ENCODE results near the gene FARSB. TPM values are rescaled to one million over a fixed set of nuclear protein-coding genes. Genes with fewer than 3 reads are reported as not detected.

Gene FARSB
- total RNA-seq, 2 donors from 2014 or later = 7.3 to 11.1 TPM

DNA sequence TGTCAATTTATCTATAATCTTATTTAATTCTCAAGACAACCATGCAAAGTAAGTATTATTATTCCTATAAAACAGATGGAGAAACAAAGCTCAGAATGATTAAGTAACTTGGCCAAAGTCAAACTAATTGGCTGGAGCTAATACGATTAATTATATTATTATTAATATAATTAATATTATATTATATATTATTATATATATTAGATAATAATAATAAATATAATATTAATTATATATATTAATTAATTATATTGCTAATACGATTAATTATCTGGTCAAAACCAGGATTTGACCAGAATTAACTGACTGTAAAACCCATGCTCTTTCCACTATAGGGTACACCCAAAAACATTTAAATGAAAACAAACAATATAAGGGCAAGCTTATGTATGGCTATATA is 52.4 kb downstream of the FARSB start:
- no peaks in the 10 kb centered on the region for H3K36me3 ChIP-seq
- H3K4me3 ChIP-seq = no peak overlapping the region
- H3K9me3 ChIP-seq = no peaks in the 10 kb centered on the region
- no peaks in the 10 kb centered on the region for H3K4me1 ChIP-seq (ENCODE audit: control insufficient read depth in 1 of 2, low read depth in 2 of 2)
- DNase-seq (ENCODE audit: low spot score) = no peak
- H3K27me3 ChIP-seq (replicated peaks; ENCODE audit: insufficient read depth) = no peaks in the 10 kb centered on the region
- no peak overlapping the region for H3K27ac ChIP-seq
- ATAC-seq (ENCODE audit: insufficient number of reproducible peaks, low FRiP score, low read depth) = no peak
- TF ChIP-seq, protein P1, sequence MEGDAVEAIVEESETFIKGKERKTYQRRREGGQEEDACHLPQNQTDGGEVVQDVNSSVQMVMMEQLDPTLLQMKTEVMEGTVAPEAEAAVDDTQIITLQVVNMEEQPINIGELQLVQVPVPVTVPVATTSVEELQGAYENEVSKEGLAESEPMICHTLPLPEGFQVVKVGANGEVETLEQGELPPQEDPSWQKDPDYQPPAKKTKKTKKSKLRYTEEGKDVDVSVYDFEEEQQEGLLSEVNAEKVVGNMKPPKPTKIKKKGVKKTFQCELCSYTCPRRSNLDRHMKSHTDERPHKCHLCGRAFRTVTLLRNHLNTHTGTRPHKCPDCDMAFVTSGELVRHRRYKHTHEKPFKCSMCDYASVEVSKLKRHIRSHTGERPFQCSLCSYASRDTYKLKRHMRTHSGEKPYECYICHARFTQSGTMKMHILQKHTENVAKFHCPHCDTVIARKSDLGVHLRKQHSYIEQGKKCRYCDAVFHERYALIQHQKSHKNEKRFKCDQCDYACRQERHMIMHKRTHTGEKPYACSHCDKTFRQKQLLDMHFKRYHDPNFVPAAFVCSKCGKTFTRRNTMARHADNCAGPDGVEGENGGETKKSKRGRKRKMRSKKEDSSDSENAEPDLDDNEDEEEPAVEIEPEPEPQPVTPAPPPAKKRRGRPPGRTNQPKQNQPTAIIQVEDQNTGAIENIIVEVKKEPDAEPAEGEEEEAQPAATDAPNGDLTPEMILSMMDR (IDR thresholded peaks at IDR 0.05) = no peak

DNA sequence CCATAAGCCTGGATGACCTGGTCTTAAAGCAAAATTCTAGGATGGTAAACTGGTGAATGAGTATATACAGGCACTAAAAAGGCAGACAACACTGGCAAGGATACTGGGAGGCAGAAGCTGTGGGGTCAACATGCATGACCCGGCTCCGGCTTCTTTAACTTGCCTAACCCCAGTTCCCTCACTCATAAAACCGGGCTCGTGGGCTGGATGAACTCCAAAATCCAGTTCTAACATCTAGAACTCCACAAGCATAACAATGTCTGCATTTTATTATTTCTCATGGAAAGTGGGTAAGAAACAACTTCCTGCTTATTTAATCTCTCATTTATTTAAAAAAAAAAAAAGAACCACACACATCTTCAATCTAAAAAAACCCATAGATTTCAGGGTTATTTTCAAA is 57.3 kb downstream of the FARSB start:
- DNase-seq (ENCODE audit: low spot score) (no peak), ATAC-seq (ENCODE audit: insufficient number of reproducible peaks, low FRiP score, low read depth) (no peak)
- Histone ChIP-seq H3K4me3 (no peak overlapping the region), H3K4me1 (ENCODE audit: control insufficient read depth in 1 of 2, low read depth in 2 of 2) (no peaks in the 10 kb centered on the region), H3K27ac (no peak overlapping the region), H3K9me3 (no peaks in the 10 kb centered on the region), H3K27me3 (replicated peaks; ENCODE audit: insufficient read depth) (no peaks in the 10 kb centered on the region), H3K36me3 (peaks cover 5% of the 10 kb centered on the region)
- TF ChIP-seq, protein P1 (IDR thresholded peaks at IDR 0.05) = no peak

DNA sequence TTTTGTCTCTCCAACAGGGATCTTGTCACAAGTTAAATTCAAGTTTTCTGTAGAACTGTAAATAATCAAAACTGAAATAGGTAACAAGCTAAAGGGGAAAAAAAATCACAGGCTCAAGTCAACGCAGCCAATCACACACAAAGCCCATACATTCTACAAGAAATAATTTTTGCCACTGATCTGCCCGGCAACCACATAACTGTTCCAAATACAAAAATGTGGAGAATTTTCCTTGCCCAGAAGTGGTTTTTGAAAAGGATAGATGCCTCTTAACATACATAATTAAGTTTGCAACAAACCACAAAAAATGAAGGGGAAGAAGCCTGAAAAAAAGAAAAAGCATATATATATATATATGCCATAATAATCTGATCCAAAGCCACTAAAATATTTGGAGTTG is 60.3 kb downstream of the FARSB start:
- Histone ChIP-seq H3K9me3 (no peaks in the 10 kb centered on the region), H3K4me3 (no peak overlapping the region), H3K36me3 (peaks cover 5% of the 10 kb centered on the region), H3K27ac (no peak overlapping the region), H3K27me3 (replicated peaks; ENCODE audit: insufficient read depth) (no peaks in the 10 kb centered on the region), H3K4me1 (ENCODE audit: control insufficient read depth in 1 of 2, low read depth in 2 of 2) (no peaks in the 10 kb centered on the region)
- ATAC-seq (ENCODE audit: insufficient number of reproducible peaks, low FRiP score, low read depth) (no peak), DNase-seq (ENCODE audit: low spot score) (no peak)
- TF ChIP-seq, protein P1 (IDR thresholded peaks at IDR 0.05) = no peak

DNA sequence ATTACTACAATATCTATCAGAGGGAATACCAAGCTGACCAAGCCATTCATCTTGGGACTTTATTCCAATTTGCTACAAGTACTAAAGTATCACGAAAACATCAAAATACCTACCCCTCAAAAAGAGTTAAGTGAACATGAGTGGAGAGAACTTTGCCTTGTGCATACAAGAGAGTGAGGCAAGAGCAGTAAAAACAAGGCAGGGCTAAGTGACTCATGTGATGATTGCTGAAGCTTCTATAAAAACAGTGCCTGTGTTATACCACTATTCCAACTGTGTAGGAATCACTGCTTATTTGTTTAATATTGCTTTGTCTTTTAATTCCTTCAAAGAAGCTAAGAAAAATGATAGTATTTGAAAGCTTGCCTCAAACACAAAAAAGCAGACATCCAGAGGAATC is 61.2 kb downstream of the FARSB start:
- ATAC-seq (ENCODE audit: insufficient number of reproducible peaks, low FRiP score, low read depth) = no peak
- Histone ChIP-seq H3K4me1 (ENCODE audit: control insufficient read depth in 1 of 2, low read depth in 2 of 2) (no peaks in the 10 kb centered on the region), H3K27me3 (replicated peaks; ENCODE audit: insufficient read depth) (no peaks in the 10 kb centered on the region), H3K9me3 (no peaks in the 10 kb centered on the region), H3K27ac (no peak overlapping the region), H3K36me3 (peaks cover 5% of the 10 kb centered on the region), H3K4me3 (no peak overlapping the region)
- no peak for DNase-seq (ENCODE audit: low spot score)
- TF ChIP-seq, protein P1 (IDR thresholded peaks at IDR 0.05) = no peak

DNA sequence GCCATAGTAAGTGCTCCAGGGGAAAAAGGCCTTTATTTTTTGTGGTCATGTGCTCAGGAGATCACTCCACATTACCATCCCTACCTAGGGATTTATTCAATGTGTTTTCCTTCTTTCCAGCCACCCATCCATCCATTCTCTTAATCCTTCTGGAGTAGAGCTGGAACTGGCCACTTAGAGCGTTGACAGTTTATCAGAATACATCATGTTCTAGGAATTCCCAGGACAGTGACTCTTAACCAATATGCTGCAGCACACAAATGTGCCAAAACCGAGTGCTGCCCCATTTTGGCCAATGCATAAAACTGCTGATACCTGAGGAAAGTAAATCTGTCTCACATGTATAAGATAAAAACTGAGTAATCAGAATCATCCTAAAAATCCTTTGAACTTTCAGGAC is 63.7 kb downstream of the FARSB start:
- no peak overlapping the region for H3K4me3 ChIP-seq
- no peak overlapping the region for H3K27ac ChIP-seq
- H3K9me3 ChIP-seq = no peaks in the 10 kb centered on the region
- H3K4me1 ChIP-seq (ENCODE audit: control insufficient read depth in 1 of 2, low read depth in 2 of 2) = no peaks in the 10 kb centered on the region
- TF ChIP-seq, protein P1 (IDR thresholded peaks at IDR 0.05) = no peak
- H3K27me3 ChIP-seq (replicated peaks; ENCODE audit: insufficient read depth) = no peaks in the 10 kb centered on the region
- DNase-seq (ENCODE audit: low spot score) = no peak
- ATAC-seq (ENCODE audit: insufficient number of reproducible peaks, low FRiP score, low read depth) = no peak
- no peaks in the 10 kb centered on the region for H3K36me3 ChIP-seq
